CD4-positive, alpha-beta T cell treated with Interleukin-10 for 1 hour (primary cell): ENCODE data around the gene STK26.
"Not testable (repeated sequence)": the region's sequence is repeated elsewhere in the genome, so short reads cannot be mapped to it uniquely, and the experiment has no call there.

Experiments used
- DNase-seq: peaks from one replicate; pipeline ENCODE4 v3.0.0-alpha.2; 2020

Gene STK26

DNA sequence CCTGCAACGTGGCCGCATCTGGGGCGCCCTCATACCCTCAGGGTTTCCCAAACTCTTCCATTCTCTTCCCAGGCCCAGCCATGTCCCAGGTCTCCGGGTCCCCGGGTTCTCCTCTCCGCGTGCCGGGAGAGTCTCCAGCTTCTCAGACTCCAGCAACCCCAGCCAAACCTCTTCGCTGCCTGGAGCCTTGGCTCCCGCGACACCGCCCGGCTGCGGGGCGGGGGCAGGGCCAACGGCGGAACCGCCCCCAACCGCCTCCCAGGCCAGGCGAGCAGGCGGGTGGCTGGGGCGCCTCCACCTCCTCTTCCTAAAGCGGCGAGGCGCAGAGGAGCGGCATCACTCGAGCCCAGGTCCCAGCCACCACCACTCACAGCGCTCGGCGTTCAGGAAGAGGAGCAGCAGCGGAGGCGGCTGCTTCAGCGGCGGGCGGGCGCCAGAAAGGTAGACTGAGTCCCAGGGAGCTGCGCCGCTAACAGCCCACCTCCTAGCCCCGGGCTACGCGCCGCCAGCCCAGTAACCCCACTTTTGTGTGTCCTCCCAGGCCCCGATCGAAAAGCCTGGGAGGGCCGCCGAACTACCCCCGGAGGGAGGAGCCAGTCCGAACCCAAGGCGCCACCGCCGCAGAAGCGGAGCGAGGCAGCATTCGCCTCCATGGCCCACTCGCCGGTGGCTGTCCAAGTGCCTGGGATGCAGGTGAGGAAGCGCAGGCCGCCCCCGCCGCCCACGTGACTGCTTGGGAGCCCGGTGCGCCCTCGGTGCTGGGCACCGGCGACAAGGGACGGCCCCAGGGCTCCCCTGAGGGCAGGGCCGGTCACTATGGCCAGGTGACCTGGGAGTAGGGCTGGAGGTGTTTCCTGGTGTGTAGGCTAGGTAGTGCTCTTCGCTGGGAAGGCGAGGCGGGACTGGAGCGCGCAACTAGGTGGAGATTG, at the start of gene STK26:
Gene STK26 (plus strand): TSS at position 336 of the 929 bp plus-strand sequence. CDS start 316 bp downstream, at position 652.
- peak; percentile 79 for DNase-seq

DNA sequence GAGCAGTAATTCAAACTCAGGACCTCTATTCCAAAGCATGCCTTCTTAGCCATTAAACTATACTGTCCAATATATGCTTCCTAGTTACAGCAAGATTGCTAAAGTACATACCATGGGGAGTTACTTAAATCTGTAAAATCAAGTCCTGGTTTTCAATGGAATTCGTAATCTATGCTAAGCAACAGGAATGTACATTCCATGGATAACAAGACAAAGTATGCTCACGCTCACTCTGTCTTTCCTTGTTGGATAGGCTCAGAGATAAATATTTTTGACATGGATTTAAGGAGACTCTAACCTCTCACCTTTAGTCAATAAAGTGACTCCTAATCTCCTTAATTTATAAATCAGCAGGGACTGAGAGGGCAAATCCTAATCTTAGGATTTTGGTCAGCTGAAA, 47.3 kb upstream of the STK26 start:
- no peak for DNase-seq

DNA sequence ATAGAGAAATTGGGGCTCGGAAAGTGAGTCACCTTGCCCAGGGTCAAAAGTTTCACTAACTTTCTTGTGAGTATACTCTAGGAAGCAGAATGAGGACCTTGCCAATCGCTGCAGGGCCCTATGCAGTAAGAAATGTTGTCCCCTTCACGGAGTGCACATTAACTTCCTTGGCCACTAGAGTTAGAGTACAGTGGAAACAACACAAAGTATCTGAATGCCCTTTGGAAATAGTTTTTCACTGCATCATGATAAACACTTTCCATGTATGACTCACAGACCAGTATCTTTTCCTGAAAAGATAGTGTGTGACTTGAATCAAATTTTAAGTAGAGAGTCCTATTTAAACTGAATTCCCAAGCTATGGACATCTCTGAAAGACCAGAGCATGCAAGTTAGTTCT, 45.5 kb upstream of the STK26 start:
- DNase-seq: no peak

DNA sequence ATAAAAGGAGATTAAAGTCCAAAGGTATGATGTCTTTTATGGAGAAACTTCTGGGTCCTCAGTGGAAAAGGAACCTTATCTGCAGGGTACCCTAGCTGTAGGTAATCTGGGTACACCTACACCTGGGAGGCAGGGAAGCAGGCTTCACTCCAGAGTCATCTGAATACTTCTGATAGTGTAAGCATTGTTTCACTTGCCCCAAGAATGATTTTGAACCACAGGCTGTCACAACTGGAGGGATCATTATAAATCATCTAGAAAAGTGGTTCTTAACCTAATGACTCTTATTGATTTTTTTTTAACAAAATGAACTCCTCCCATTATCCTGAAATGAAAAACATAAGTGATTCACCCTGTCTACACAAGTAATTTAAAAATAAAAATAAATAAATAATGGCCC, 44.0 kb upstream of the STK26 start:
- no peak for DNase-seq

DNA sequence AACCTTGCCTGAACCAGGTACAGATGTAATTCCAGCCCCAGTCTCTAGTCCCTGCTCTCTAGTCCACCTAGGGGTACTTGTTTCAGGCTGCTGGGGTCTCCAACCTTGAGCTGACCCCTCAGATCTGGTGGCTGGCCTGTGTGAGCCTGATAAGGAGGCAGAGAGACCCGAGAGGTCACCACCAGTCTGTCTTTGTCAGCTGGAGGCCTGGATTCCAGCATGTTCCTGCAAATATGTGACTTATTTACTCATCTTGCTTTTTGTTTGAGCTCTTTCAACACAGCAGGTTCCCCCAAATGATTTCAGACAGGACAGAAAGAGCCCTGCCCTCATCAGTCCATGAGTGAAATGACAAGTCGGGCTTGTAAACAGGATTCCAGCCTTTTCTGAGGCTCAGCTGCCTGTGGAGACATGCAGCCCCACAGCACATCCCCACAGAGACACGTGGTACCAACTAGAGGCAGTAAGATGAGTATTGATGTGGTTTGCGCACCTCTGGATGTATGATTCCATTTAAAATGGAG, 37.5 kb upstream of the STK26 start:
- peak; percentile 5 for DNase-seq

DNA sequence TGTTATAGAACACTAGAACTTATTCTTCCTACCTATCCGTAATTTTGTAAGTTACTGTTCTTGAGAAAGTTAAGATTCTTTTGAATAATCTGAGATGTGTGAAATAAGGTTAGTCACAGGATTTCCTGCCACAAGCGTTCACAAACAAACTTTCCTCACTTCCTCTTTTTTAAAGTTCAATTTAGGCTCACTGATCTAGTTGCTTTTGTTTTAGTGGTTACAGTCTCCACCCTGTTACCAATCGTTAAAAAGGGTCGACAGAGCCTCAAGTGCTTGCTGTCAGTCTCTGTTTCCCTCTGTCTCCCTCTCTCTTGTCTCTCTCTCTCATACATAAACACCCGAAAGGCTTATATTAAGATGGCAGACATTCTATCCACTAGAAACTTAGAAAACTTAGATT, 35.9 kb upstream of the STK26 start:
- peak; percentile 64 for DNase-seq

DNA sequence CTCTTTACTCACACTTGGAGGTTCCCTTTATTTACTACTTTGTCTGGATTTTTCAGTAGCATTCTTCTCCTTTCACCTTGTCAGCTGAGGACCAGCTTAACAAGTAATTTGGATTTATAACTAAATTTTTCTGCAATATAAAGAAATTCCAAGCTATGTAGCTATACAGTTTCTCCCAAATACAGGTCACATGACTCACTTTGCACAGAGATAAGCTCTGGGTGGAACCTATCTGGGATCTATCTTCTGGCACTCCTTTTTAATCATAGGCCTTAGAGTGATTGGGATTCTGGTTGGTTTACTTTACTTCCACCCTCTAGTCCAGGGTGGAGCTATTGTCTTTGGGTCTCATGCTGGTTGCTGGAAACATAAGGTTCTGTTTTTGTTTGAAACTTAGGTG, 34.9 kb upstream of the STK26 start:
- no peak for DNase-seq

DNA sequence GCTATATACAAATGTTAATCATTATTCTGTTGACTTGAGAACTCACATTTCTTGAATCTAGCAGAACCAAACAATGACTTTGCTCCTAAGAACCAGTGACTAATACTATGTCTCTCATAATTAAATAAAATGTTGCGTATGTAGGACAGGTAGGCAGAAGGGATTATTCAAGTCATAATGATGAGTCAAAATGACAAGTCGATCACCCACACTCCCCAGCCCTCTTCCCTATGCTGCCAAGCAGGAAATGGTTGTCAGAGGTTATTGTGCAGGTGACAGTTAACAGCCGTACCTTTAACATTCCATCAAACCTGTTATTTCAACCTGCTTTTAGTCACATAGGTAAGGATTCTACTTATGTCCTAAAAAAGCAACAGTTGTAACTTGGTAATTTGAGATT, 22.0 kb upstream of the STK26 start:
- DNase-seq: no peak

DNA sequence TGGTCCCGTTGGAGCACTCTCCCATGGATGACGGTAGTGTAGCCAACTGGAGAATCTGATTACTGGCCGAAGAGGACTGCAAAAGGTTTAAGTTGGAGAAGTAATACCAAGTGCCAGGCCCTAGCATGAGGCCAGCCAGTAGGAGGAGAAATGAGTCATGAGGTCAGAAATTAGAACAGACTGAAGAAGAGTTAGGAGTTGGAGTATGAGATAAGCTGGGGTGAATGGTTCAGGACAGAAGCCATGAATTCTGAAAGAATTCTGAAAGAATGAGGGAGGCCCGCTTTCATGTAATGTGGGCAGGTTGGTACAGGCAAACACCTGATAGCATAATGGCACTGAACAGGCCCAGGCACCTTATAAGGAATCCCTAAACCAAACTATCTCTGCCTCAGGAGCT, 18.4 kb upstream of the STK26 start:
- no peak for DNase-seq

DNA sequence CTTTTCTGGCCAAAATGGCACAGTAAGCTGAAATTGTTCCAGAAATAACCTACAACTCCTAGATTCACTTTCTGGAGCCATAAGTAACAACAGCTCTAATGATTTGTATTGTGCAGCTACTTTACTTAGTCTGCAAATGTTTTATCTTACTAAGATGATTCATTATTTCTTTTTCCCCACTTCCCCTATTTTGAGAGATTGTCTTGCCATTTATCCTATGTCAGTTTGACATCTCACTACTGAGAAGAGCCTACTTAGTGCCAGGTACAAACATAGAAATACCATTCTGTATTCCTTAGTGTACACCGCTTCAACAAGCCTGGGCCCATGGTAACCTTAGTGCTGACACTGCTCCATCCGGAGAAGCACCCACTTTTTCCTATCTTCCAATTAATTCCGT, 13.8 kb upstream of the STK26 start:
- DNase-seq: no peak

DNA sequence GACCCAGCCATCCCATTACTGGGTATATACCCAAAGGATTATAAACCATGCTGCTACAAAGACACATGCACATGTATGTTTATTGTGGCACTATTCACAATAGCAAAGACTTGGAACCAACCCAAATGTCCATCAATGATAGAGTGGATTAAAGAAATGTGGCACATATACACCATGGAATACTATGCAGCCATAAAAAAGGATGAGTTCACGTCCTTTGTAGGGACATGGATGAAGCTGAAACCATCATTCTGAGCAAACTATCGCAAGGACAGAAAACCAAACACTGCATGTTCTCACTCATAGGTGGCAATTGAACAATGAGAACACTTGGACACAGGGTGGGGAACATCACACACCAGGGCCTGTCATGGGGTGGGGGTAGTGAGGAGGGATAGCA, 12.9 kb upstream of the STK26 start:
- not testable (repeated sequence) for DNase-seq

DNA sequence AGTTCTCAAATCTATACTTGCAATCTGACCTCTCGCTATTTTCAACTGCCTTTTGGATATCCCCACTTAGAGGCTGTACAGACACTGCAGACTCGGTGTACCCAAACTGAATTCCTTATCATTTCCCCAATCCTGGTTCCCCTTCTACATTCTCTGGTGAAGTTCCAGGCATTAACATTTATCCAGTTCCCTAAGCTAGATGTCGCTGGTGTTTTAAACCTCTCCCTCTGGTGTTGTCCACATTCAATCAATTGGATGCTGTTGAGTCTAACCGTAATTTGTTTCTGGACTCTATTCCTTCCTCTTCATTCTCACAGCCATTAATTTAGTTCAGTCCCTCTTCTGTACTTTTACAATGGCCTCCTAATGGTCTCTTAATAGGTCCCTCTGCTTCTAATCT, 7.2 kb upstream of the STK26 start:
- DNase-seq: no peak

DNA sequence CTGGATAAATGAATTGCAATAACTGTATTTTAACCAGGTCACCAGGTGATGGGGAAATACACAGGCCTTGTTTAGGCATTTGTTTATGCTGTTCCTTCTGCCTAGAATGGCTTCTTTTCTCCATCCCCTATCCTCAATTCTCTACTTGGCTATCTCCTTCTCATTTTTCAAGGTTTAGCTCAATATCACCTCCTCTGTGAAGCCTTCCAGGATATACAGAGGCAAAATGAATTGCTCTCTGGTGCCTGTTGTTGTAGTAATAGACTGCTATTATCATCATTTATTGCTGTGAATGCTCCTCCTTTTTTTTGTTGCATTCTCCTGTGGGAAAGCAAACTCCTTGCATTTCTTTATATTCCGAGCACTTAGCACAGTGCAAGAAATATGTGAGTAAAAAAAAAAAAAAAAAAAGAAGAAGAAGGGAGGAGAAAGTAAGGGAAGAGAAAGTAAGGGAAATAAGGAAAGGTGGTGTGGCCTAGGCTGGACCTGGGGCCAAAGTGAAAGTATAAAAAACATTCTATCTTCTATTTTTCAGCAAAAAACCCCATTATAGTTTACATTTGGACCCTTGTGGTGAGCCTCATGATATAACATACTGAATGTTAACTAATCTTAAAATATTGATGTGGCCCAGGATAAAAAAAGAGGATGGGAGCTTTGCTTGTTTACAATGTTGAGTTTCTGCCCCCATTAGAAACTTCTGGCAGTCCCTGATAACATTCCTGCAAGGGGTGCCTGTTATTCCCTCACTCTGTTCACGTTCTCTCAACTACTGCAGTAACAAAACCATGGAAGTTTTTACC, 6.3 kb upstream of the STK26 start:
- no peak for DNase-seq

DNA sequence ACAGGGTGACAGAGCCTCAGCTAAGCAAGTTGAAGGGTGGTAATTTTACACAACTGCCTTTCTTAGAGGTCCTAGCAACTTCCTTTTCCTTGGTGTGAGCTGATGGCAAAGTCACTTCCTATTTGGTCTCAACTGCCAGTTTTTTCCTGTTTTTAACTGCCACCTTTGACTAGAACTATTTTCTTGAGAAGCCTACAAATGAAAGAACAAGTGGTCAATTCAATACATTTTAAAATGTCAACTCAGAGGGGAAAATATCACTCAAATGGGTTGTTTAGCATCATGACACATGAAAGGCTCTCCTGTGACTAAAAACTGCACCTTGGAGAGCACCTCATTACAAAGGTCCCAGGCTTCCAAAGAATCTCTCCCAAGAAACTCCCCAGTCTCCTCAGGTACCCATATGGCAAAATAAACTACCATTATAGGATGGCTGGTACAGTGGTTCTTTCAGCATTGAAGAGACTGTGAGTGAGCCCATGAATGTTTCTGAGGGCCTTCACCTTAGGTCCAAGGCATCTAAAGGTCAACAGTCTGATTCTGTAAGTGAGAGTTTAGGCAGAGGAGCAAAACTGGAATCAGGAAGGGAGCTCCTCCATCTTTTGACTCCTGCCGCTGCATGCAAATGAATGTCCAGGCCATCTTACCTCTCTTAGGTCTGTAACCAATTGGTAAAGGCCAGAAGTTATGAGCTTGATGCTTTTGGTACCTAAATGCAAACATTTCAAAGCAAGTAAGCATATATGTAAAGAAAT, 5.5 kb upstream of the STK26 start:
- DNase-seq: no peak

DNA sequence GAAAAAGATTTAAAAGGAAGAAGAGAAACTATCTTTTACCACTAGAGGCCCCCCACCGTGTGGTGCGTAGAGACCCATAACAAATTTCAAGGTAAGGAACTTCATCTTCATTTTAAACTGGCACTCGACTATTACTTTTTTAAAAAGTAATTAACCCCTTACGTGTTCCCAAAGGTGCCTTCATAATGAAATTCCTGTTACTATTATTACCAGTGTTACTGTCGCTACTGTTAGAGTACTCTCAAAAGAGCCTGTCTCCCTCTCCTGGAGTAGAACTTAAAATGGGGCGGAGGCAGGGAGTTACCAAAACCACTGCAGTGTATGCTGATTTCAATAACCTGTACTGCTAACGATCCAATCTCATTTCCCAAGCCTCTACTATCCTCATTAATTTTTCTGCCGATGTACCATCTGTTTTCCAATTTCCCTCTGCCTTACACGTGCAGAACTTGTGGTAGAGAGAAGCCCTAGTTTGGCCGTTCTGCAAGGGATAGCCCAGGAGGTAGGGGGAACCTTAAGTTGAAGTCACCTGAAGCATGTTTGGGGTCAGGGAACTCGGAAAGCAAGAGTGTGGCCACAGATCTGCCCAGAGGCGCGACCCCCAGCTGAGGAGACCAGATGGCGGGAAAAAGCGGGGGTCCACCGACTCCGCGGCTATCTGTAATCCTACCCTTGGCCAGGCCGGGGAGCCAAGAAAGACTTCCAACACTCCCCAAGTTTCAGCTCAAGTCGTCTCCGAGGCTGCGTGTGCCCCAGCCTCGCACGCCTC, 720 bp upstream of the STK26 start:
- peak; percentile 41 for DNase-seq

DNA sequence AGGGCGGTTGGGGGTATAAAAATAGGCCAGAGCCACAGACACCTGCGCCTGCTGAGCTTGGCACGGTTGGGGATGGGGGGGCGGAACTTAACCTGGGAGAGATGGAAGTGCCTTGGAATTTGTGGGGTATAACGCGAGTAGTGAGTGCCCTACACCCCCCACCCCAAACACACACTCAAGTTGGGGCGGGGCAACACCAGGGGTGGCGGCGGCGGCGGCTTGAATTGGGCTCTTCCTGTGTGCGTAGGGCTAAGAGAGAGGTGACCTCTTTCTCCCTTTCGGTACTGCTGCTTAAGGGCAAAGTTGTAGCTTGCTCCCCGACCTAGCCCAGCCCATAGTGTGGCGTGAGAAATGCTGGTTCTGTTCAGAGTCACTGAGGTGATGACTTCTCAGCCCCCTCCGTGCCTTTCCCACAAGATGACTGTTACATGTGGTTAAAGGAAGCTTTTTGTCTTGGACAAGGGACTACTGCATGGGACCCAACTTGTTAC, 839 bp downstream of the STK26 start:
- peak; percentile 54 for DNase-seq

DNA sequence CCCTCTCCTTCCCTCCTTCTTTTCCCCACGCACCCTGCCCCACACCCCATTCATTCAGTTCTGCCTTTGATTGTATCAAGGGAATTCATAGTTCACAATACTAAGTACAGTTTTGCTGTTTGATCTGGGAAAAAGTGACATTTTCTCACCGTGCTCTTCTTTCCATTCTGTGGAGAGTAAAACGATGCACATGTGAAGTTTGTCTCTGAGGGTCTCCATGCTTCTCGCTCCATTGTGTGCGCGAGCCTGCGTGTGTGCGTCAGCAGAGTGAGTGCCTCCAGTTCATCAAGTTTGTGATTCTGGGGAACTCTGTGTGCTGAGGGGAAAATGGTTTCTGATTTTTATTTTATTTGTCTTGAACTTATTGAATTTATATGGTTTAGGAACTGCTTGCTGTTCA, 1.9 kb downstream of the STK26 start:
- DNase-seq: no peak

DNA sequence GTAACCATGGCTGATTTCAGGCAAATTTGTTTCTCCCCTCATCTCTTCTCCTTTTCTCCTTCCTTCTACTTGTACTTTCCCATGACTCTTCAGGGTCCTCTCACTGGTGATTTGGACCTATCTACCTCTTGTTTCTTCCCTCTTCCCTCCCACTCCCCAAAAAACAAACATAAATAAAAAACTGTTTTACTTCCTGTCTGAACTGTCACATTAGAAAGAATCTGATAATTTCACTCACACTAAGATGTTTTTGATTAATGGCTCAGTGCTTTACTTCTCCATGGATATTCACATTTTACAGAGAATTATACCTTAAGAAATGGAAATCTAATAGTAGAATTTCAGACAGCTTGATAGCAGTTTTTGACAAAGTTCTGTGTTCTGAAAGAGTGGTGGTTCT, 7.2 kb downstream of the STK26 start:
- DNase-seq: no peak

DNA sequence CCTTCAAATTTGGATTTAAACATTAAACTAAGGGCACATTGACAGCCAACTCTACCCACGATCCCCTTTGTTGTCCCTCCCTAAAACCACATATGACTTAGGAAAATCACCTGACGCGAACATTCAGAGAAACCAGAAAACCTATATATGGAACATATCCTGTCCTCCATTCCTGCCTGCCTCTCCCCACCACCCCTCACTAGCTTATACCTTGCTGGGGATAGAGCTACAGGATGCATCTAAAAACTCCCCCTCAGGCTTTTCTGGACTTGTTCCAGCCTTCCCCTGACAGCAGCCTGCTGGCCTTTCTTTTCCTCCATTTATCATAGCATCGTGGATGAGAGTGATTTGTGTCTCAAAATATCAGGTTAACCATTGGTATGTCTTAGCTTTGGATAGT, 8.8 kb downstream of the STK26 start:
- DNase-seq: no peak

DNA sequence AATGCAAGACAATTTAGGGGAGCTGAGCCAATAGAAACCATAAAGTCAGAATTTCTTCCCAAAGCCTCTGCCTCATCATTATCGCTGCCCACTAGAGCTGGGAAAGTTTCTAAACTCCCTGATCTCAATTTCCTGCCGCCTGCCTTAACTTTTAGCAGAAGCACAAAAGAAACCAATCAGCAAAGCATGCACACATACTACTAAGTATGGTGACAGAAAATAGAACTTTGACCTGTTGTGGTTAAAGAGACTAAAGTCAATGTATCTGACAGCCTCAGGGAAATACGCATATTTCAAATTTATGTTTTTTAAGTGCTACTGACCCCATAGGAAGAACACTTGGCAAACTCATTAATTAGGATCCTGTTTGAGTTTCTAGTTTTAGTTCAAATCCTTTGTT, 10.1 kb downstream of the STK26 start:
- DNase-seq: no peak

DNA sequence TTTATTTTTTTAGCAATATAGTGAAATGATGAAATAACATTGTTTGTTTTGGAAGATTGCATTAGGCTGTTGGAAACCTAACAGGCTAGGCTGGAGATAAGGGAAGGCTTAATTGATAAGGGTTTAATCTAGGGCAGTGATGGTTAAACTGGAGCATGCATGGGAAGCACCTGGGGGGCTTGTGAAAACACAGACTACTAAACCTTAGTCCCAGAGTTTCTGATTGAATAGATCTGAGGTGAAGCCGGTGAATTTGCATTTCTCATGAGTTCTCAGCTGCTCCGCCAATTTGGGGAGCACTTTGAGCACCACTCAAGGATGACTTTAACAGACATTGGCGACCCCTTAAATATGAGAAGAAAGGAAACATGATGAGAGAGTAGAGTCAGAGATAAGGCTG, 11.5 kb downstream of the STK26 start:
- no peak for DNase-seq

DNA sequence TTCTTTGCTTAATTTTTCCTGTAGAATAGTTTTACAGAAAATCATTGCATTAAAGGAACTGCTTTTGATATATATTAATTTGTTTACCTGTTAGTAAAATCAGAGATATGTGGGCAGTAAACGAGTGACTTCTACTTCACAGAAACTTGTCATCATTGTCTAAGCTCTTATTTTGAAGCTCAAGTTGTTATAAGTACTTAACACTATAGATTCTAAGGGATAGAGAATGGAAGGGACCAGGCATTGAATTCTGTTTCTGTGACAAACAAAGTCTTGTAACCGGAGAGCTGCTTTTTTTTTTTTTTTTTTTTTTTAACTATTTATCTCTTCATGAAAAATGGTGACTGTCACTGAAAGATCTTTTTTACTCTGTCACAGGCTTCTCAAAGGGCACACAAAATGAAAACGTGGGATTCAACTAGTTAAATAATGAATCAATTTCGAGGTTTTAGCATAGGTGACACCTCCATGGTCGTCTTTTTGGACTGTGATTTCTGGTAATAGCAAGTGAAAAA, 14.4 kb downstream of the STK26 start:
- no peak for DNase-seq
